ENCODE results near the gene SIL1. TPM values are rescaled to one million over a fixed set of nuclear protein-coding genes. Genes with fewer than 3 reads are reported as not detected.

Gene SIL1
- total and polyA plus RNA-seq, 2 of the 8 experiments (the other 6 are each of a cell fraction or from before 2014, with no cell fraction given): 8.3 to 12.8 TPM

DNA sequence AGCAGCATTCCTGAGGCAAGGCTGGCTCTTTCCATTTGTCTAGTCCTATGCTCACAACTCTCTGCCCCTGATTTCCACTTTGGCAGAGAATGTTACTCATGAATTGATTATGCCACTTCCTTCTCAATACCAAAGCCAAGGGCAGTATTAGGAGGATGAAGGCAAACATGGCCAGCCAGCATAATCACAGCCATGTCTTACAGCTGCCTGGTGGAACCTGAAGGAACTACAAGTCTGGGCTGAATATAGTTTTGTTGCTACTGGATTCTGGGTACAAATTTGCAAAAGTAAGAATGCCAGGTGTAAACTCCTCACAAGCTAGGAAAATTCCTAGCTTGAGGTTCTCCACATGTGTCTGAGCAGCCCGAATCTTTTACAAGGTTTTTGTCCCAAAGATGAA, 4.2 kb downstream of the SIL1 start:
- no peak overlapping the region for H2BK120ac ChIP-seq (replicated peaks; ENCODE audit: low read depth, low read length)
- peak; percentile 34 to 42 for TF ChIP-seq RAD21 (IDR thresholded peaks at IDR 0.05 in 1 of 2, conservative IDR thresholded peaks at IDR 0.05 in 1 of 2; ENCODE audit: low read depth in 2 of 2, low read length in 2 of 2)
- TF ChIP-seq, protein P1, sequence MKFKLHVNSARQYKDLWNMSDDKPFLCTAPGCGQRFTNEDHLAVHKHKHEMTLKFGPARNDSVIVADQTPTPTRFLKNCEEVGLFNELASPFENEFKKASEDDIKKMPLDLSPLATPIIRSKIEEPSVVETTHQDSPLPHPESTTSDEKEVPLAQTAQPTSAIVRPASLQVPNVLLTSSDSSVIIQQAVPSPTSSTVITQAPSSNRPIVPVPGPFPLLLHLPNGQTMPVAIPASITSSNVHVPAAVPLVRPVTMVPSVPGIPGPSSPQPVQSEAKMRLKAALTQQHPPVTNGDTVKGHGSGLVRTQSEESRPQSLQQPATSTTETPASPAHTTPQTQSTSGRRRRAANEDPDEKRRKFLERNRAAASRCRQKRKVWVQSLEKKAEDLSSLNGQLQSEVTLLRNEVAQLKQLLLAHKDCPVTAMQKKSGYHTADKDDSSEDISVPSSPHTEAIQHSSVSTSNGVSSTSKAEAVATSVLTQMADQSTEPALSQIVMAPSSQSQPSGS (IDR thresholded peaks at IDR 0.05; ENCODE audit: low read length): no peak
- peak; percentile 10 to 41 (median 25); a peak in 2 of 4 replicates for TF ChIP-seq CTCF (IDR thresholded peaks at IDR 0.05; ENCODE audit: control extremely low read depth in 1 of 3, insufficient read depth in 1 of 3, low read depth in 1 of 3, low read length in 3 of 3)
- FAIRE-seq (no peak), DNase-seq (ENCODE audit: low read depth in 1 of 2, low spot score in 2 of 2) (no peak)
- H4K91ac ChIP-seq (replicated peaks; ENCODE audit: insufficient read length, low read length): no peak overlapping the region
- H3K36me3 ChIP-seq (ENCODE audit: control insufficient read depth in 2 of 4, insufficient read depth in 4 of 4, low read length in 3 of 4): no peaks in the 10 kb centered on the region
- 74% methylated on average over 1 of the region's 1 CpG; no CpG with 5 or more reads in 1 of the 2 experiments for WGBS, 2 experiments (ENCODE audit: extremely low coverage in 1 of 2, insufficient coverage in 1 of 2, insufficient read length in 1 of 2, insufficient replicate concordance in 2 of 2, low coverage in 1 of 2, low lambda C conversion rate in 2 of 2, missing lambda C conversion rate in 1 of 2)
- H2BK15ac ChIP-seq (ENCODE audit: low read length): no peak overlapping the region
- no peak overlapping the region for H3K4me2 ChIP-seq (ENCODE audit: insufficient read depth in 1 of 2, low read depth in 2 of 2, low read length in 2 of 2)
- no peak overlapping the region for H2BK12ac ChIP-seq (ENCODE audit: low read depth, low read length)
- no peak overlapping the region for H3K4me3 ChIP-seq (ENCODE audit: extremely low read depth in 1 of 4, insufficient read depth in 2 of 4, low read depth in 3 of 4, low read length in 4 of 4)
- H4K20me1 ChIP-seq (replicated peaks in 1 of 2; ENCODE audit: control insufficient read depth in 1 of 2, insufficient read depth in 2 of 2, low read length in 2 of 2): no peaks in the 10 kb centered on the region
- H3K27me3 ChIP-seq (replicated peaks in 1 of 4; ENCODE audit: control insufficient read depth in 3 of 4, extremely low read depth in 1 of 4, insufficient read depth in 3 of 4, low read length in 3 of 4): no peaks in the 10 kb centered on the region
- CTCF ChIA-PET (ENCODE audit: partially characterized antibody): interaction anchor here (0.7 to 4.3 kb wide), 13 partner anchors 9 to 572 kb away, joined by 3 to 14 read pairs (median 3); no protein-coding TSS in a partner anchor
- no peak overlapping the region for H3K56ac ChIP-seq (replicated peaks; ENCODE audit: insufficient read length, low read depth, low read length)
- H3K14ac ChIP-seq (ENCODE audit: insufficient read length): no peak overlapping the region
- no peak overlapping the region for H2BK5ac ChIP-seq (ENCODE audit: low read depth, low read length)
- no peak overlapping the region for H3K4ac ChIP-seq (replicated peaks; ENCODE audit: insufficient read length, low read depth, low read length)
- POLR2A ChIA-PET (ENCODE audit: partially characterized antibody): interaction anchor here (0.6 to 1.7 kb wide), 4 partner anchors 16 to 218 kb away, joined by 3 to 6 read pairs (median 4); no protein-coding TSS in a partner anchor
- H3K23me2 ChIP-seq (ENCODE audit: low read depth, low read length): peaks cover 5% of the 10 kb centered on the region; the same call in 1 of the 2 replicates
- H3K18ac ChIP-seq (ENCODE audit: extremely low read depth, low read length): no peak overlapping the region
- no peak overlapping the region for H2AK5ac ChIP-seq (ENCODE audit: low read depth, low read length)
- H4K5ac ChIP-seq (ENCODE audit: insufficient read length, low read depth, low read length): no peak overlapping the region
- no peak overlapping the region for H3K9ac ChIP-seq (replicated peaks in 1 of 4; ENCODE audit: extremely low read depth in 1 of 4, low read depth in 3 of 4, low read length in 3 of 4)
- H3K23ac ChIP-seq (ENCODE audit: insufficient read length): no peak overlapping the region
- no peak overlapping the region for H2BK20ac ChIP-seq (ENCODE audit: low read length)
- H3K79me2 ChIP-seq (ENCODE audit: control insufficient read depth in 1 of 2, insufficient read depth in 2 of 2, low read length in 2 of 2): no peaks in the 10 kb centered on the region
- no peaks in the 10 kb centered on the region for H3K79me1 ChIP-seq (ENCODE audit: low read depth, low read length)
- no peak overlapping the region for H2AFZ ChIP-seq (ENCODE audit: low read length)
- no peak overlapping the region for H3K27ac ChIP-seq (ENCODE audit: low read depth, low read length)
- no peaks in the 10 kb centered on the region for H3K9me3 ChIP-seq (ENCODE audit: insufficient read depth in 2 of 2, low read depth in 1 of 2, low read length in 1 of 2)
- no peak overlapping the region for H4K8ac ChIP-seq (ENCODE audit: extremely low read depth, insufficient read depth, low read length)
- no peaks in the 10 kb centered on the region for H3K4me1 ChIP-seq (replicated peaks in 1 of 4; ENCODE audit: control insufficient read depth in 3 of 4, insufficient read depth in 4 of 4, low read length in 3 of 4)
